Measurements from ENCODE around the gene IFT20. TPM values are rescaled to one million over a fixed set of nuclear protein-coding genes. Genes with fewer than 3 reads are reported as not detected.

The IFT20 gene
- total and polyA plus RNA-seq, 2 of the 13 experiments (the other 11 are each of a cell fraction or from before 2014, with no cell fraction given): 28.0 to 37.8 TPM

GRCh38 chr17:28318759-28319597 is 16.3 kb downstream of the IFT20 start, which contains the start of gene TMEM97 (continued):
- no peak for TF ChIP-seq THRA (CRISPR knock-in tag; IDR thresholded peaks at IDR 0.05; ENCODE audit: borderline replicate concordance)
- TF ChIP-seq HMGXB3 (CRISPR knock-in tag; IDR thresholded peaks at IDR 0.05; ENCODE audit: borderline replicate concordance): peak; percentile 61; the same call in 1 of the 2 replicates
- peak; percentile 75; the same call in 1 of the 2 replicates for TF ChIP-seq GATA4 (IDR thresholded peaks at IDR 0.05; ENCODE audit: borderline replicate concordance, low read depth)
- no peak for TF ChIP-seq ZNF570 (CRISPR knock-in tag; IDR thresholded peaks at IDR 0.05; ENCODE audit: borderline replicate concordance)
- TF ChIP-seq CREBL2 (CRISPR knock-in tag; IDR thresholded peaks at IDR 0.05; ENCODE audit: borderline replicate concordance): no peak; the same call in 1 of the 2 replicates
- TF ChIP-seq ZNF816 (CRISPR knock-in tag; IDR thresholded peaks at IDR 0.05; ENCODE audit: borderline replicate concordance): no peak
- no peak for TF ChIP-seq AHR (CRISPR knock-in tag; IDR thresholded peaks at IDR 0.05)
- no peak for TF ChIP-seq NFRKB (IDR thresholded peaks at IDR 0.05)
- peak; percentile 83 for TF ChIP-seq ZNF543 (CRISPR knock-in tag; IDR thresholded peaks at IDR 0.05)
- TF ChIP-seq ZNF253 (CRISPR knock-in tag; IDR thresholded peaks at IDR 0.05; ENCODE audit: borderline replicate concordance): peak; percentile 84
- TF ChIP-seq PHB2 (IDR thresholded peaks at IDR 0.05; ENCODE audit: partially characterized antibody): no peak
- TF ChIP-seq ZNF383 (CRISPR knock-in tag; IDR thresholded peaks at IDR 0.05; ENCODE audit: borderline replicate concordance): no peak
- no peak for TF ChIP-seq HOMEZ (CRISPR knock-in tag; IDR thresholded peaks at IDR 0.05; ENCODE audit: low read depth)
- peak; percentile 35 for TF ChIP-seq DBP (CRISPR knock-in tag; IDR thresholded peaks at IDR 0.05; ENCODE audit: not compliant biosample characterization)
- TF ChIP-seq THAP11 (CRISPR knock-in tag; IDR thresholded peaks at IDR 0.05): no peak
- TF ChIP-seq ZBTB4 (CRISPR knock-in tag; IDR thresholded peaks at IDR 0.05; ENCODE audit: borderline replicate concordance): no peak

Measured in HepG2 (cell line).